Raji (cell line): Measurements from ENCODE around the gene JPH4.

ENCODE experiments used
- POLR2A ChIP-seq: IDR thresholded peaks from 2 replicates; pipeline ENCODE4 v1.6.1; 2011; ENCODE audit warnings: low read depth, low read length, control low read depth; ENCODE audit not compliant: insufficient read depth

JPH4 gene

DNA sequence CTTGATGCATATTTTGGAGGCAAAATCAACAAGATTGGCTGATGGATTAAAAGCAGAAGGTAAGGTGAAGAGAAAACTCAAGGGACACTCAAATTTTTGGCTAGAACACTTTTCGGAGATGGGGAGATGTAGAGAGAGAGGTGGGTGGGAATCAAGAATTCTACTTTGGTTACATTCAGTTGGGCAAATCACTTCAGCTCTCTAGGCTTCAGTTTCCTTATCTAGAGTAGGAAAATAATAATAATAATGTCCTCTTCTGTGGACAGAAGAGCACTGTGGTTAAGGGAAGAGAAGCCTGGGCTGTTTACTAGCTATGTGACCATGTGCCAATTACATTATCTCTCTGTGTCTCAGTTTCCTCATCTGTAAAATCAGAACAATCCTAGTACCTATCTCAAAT, 34.2 kb upstream of the JPH4 start:
- TF ChIP-seq POLR2A = no peak

DNA sequence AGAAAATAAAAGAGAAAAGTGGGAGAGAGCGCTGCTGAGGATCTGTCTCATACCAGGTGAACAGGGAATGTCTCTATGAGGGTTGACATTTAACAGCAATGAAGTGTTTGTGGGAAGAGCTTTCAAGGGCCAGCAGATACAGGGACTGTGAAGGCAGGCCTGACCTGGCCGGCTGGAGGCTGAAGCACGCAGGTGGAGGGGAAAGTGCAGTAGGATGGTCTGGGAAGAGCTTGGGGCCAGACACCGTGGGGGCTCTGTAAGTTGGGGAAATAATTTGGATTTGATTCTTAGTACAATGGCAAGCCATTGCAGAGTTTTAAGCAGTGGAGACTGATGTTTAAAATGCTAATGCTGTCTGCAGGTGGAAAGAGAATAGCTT, 33.8 kb upstream of the JPH4 start:
- TF ChIP-seq POLR2A = no peak

DNA sequence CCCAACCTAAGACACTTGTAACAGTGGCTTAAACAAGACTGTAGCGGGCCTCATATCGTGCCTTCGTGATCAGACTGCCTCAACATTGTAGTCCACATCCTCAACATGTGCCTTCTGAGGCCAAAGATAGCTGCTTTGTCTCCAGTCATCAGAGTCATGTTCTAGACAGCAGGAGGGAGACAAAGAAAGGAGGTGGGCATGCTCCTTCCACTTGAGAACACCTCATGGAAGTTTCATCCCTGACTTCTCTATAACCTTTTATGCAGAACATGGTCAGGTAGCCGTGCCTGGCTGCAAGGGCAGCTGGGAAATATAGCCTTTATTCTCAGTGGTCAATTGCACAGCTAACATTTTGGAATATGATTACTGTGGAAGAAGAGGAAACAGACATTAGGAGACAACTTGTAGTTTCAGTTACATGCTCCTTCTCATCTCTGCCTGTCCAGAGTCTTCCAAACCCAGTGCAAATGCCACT, 32.3 kb upstream of the JPH4 start:
- TF ChIP-seq POLR2A = no peak

DNA sequence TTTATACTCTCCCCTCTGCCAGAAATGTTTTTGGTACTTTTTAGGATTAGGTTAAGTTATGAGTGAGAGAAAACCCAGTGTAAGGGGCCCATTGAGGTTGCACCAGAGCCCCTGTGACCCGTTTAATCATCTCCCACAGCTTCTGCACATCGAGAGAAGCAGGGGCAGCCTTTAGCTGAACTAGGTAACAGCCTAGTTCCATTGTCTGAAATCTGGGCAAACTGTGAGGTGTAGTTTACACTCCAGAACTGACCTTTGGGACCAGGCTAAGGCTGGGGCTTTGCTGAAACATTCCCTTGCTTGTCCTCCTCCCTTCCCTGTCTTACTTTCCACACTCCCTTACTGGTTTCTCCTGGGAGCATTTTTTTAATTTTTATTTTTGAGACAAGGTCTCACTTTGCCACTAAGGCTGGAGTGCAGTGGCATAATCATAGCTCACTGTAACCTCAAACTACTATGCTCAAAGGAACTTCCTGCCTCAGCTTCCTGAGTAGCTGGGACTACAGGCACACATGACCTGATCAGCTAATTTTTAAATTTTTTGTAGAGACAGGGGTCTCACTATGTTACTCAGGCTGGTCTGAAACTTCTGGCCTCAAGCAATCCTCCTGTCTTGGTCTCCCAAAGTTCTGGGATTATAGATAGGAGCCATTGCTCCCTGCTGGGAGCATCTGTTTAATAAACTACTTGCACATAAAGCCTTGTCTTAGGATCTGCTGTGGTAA, 31.7 kb upstream of the JPH4 start:
- TF ChIP-seq POLR2A = no peak

DNA sequence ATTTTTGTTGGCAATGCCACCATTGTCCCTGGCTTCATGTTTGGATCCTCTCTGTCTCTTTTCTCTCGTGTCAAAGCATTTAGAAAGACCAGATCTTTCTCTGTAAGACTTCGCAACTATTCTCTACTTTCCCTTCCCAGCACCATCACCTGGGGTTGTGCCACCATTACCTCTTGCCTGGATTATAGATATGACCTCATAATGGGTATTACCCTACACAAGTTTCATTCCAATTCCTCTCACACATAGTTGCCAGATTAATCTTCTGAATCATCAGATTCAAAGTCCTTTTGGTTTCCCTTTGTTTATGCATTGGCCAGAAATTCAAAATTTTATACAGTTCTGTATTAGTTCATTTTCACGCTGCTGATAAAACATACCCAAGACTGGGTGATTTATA, 30.4 kb upstream of the JPH4 start:
- TF ChIP-seq POLR2A = no peak

DNA sequence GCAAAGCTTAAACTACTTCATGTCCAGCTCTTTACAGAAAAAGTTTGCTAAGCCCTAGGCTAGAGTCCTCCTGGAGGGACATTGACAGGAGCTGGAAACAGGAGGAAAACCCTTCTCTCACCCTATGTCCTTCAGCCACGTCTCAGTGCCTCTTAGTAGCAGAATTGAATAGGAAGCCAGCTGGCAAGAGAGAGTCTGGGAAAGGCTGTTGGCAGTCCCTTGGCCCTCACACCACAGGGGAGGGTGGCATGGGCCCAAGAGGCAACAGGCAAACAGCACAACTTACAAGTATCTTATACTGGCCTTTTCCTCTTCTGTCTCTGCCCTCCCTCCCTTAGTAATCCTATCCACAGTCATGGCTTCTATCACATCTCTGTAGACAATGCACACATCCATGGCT, 29.9 kb upstream of the JPH4 start:
- TF ChIP-seq POLR2A = no peak

DNA sequence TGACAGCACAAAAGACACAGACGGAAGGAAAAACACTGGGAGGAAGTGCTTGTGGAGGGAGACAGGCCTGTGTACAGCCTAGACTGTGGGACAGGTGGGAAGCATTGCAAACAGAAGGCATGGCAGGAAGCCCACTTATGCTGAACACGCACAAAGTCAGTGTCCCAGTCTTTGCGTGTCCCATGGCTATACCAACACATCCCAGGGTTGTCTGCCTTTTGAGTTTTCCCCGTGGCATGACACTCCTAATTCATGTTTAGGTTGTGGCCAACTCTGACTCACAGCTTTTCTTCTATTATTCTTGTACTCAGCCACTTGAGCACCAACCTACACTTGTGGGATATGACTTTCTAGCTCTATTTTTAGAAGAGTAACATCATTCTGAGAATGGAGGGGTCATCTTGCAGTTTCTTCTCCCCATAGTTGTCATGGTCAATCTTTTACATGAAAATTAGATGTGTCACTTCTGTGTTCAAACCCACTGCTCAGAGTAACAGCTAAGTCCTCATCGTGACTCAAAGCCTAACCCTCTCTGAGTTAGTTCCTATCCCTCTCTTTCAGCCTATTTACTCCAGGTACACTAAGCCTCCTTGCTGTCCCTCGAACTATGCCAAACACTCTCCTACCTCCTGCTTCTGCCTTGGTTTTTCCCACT, 27.5 kb upstream of the JPH4 start:
- no peak for TF ChIP-seq POLR2A

DNA sequence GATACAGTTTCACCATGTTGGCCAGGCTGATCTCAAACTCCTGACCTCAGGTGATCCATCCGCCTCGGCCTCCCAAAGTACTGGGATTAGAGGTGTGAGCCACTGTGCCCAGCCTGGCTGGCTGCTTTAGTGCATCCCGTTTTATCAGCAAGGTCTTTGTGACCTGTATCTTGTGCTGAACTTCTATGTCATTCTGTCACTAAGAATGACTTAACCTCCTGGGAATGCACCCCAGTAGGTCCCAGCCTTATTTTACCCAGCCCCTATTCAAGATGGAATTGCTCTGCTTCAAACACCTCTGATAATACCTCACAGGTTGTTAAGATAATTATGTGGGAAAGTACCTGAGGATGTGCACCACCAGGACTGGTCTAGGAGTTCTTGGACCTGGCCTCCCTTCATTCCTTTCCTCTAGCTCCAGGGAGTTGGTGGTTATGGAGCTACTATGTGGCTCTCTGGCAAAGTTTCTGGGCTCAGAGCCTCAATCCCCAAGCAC, 26.1 kb upstream of the JPH4 start:
- TF ChIP-seq POLR2A = no peak

DNA sequence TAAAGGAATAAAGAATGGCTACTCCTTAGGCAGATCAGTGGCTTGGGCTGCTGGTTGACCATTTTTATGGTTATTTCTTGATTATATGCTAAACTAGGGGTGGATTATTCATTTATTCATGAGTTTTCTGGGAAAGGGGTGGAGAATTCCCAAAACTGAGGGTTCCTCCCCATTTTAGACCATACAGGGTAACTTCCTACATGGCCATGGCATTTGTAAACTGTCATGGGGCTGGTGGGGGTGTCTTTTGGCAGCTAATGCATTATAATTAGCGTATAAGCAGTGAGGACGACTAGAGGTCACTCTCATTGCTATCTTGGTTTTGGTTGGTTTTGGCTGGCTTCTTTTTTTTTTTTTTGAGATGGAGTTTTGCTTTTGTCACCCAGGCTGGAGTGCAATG, 25.6 kb upstream of the JPH4 start:
- TF ChIP-seq POLR2A = no peak

DNA sequence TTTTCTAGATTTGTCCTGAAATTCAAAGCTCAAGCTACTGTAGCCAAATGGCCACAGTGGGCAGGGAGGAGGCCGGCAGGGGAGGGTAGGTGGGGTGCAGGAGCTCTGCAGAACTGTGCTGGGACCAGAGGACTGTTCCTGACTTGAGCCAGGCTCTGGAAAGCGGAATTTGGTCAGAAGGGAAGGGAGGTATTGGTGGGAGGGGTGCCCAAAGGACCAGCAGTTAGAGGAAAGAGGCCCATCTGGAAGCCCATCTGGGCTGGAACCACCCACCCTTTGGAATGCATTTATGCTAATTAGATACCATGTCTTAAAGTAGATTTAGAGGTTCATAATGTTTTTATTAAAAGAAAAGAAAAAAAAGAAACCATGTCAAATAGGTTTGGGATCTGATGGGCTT, 24.5 kb upstream of the JPH4 start:
- TF ChIP-seq POLR2A = no peak

DNA sequence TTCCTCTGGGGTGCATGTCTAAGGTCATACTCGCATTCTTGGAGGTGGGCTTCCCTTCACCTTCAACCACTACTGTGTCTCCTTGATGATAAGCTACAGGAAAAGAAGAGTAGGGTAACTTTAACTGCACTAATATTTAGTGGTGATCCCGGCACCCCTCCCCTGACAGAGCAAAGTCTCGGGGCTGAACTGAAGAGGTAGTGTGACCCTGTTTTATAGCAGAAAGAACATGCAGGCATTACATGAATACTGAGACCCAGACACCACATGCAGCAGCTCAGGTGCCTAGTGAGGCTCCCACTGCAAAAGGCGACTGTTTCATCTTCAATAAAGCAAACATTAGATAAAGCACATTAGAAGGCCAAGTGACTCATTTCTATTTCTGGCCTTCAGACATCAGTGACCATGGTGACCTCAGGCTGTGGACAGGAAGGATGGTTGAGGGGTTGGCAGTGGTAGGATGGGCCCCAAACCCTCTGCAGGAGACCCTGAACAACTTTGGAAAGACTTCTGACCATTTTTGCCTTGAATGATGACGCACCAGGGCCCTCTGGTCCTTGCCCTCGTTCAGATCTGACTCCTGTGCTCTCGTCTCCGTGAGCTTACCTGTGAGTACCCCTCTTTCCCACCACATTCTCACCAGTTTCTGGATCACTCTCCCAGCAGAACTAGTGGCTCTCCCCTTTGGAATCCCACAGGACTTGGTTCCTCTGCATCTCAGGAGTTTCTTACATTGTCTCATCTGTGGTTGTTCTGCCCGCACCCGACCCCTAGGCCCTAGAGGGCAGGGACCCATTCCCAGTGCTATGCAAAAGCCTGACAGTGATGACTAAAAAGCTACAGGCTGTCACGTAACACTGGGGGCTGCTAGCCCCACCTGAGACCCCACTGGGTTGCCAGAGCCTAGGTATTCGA, 23.8 kb upstream of the JPH4 start:
- TF ChIP-seq POLR2A = no peak

DNA sequence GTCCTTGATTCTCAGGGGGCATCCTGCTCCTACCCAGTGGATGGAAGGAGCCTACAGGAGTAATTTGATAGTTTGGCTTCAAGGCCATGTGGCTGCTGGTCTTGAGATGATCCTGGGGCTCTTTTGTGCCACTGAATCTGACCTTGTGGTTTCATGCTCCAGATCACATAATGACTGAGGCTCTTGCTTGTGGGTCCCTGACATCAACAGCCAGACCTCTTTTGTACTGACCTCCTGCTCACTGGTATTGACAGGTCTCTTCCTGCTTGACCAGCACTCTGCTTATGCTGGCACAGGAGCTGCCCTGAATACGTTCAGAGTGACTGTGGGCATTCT, 23.2 kb upstream of the JPH4 start:
- TF ChIP-seq POLR2A = no peak

DNA sequence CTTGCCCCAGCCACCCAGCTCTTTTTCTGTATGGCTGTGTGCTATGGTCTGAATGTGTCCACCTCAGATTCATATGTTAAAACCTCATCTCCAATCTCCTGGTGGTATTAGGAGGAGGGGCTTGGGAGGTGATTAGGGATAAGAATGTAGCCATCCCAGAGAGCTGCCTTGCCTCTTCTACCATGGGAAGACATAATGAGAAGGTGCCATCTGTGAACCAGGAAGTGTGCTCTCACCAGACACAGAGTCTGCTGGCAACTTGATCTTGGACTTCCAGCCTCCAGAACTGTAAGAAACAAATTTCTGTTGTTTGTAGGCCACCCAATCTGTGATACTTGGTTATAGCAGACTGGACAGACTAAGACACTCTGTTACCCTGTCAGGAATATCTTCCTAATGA, 22.8 kb upstream of the JPH4 start:
- TF ChIP-seq POLR2A = no peak

DNA sequence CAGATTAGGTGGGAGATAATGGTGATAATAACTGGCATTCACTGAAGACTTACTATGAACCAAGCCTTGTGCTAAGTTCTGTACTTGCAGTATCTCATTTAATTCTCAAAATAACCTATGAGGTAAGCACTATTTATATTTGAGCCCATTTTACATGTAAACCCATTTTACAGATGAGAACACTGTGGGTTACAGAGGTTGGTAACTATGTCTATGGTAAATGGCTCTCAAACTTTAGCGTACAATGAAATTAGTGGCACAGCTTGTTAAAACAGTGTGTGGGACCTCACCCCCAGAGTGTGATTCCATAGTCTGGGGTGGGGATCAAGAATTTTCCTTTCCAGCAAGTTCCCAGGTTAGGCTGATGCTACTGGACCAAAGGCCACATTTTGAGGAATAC, 22.2 kb upstream of the JPH4 start:
- no peak for TF ChIP-seq POLR2A

DNA sequence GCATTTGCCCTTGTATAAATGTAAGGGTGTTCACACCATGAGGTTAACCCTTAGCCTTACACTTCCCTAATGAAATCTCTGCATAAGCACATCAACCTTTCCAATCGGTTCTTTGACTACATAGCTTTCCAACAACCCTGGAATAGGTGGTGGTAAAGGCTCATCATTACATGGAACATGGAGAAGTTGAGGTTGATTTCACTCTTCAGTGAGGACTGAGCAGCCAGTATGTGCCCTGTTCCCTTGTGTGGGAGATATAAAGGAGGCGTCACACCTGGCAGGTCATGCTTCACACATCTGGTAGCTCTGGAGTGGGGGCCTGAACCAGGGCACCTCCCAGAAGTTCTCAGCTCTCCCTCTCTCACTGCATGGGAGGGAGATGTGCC, 21.7 kb upstream of the JPH4 start:
- no peak for TF ChIP-seq POLR2A

DNA sequence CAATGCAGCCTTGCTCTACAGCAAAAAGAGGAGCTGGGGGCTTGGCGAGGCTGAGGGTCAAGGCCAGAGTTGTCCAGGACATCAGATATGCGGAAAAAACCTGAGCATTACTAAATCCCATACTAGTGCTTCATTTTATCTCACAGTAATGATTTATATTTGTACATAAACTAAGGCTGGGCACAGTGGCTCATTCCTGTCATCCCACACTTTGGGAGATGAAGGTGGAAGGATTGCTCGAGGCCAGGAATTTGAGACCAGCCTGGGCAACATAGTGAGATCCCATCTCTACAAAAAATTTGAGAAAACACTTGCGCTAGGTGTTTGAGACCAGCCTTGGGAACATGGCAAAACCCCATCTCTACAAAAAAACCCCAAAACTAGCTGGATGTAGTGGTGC, 11.6 kb upstream of the JPH4 start:
- TF ChIP-seq POLR2A = no peak

DNA sequence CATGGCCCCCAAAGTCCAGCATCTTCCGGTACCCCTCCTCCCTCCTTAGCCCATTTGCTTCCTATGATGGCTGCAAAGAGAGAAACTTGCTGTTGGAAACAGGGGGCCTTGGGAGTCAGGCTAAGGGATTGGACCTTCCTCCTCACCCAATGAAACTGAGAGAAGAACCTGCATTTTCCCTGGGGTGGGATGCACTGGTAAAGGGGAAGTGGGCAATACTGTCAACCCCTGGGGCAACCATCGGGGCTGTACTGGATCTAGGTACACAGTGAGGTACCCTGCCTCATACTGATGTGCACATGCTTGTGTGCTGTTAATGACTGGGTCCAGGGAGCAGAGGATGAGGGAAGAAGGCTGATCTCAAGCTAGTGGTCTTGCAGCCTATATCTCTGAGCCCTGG, 11.0 kb upstream of the JPH4 start:
- no peak for TF ChIP-seq POLR2A
